GM19324 (cell line): Measurements from ENCODE around the gene KCNQ4.
A peak's percentile ranks its signal among the peaks of the same experiment; 100 is the strongest.

Experiments
- ATAC-seq: cut with Tn5 transposase; IDR thresholded peaks from one replicate; pipeline ENCODE4 v1.9.1; 2021; ENCODE audit warnings: mild to moderate bottlenecking, moderate library complexity; ENCODE audit not compliant: unreplicated experiment, low FRiP score

KCNQ4 gene

GRCh38 chr1:40856116-40856515 lies 72.5 kb downstream of the KCNQ4 start:
- ATAC-seq, result no peak

GRCh38 chr1:40856656-40857302 lies 73.2 kb downstream of the KCNQ4 start:
- ATAC-seq, result no peak

GRCh38 chr1:40857737-40858136 lies 74.2 kb downstream of the KCNQ4 start:
- no peak for ATAC-seq

- ATAC-seq, result no peak
Measured at GRCh38 chr1:40858856-40859416, 75.3 kb downstream of the KCNQ4 start.

GRCh38 chr1:40860706-40861223 lies 77.2 kb downstream of the KCNQ4 start:
- no peak for ATAC-seq

DNA sequence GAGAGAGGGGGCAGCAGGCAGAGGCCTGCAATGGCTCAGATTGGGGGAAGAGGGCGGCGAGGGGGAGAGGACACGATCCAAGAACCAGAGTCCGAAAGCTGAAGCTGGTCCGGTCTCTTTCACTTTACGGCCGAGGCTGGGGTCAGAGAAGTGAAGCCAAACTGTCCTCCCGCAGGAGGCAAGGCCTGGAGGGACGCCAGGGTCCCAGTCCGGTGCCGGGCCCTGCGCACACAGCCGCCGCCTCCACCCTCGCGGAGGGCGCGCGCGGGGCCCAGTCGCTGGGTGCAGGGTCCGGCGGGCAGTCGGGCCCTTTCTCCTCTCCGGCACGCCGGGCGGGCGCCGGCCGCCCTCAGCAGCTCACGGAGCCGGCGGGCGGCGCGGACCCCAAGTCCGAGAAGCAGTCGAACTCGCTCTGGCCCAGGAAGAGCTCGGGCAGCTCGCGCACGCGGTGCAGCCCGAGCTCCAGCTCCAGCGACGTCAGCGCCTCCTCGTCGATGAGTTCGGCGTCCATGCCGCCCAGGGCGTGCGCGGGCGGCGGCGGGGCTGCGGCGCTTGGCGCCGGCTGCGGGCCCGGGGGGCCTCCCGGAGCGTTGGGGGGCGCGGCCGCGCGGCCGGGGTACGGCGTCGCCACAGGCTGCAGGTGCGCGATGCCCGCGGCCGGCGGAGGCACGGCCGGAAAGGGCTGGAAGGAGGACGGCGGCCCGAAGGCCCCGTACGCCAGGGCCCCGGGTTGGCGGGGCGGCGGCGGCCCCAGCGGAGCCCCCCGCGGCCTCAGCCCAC lies 77.8 kb downstream of the KCNQ4 start:
- peak; percentile 1 for ATAC-seq

GRCh38 chr1:40862008-40862863 lies 78.6 kb downstream of the KCNQ4 start, which contains the start of gene CITED4:
Gene CITED4 (minus strand): TSS chr1:40862363. CDS start chr1:40862127, 236 bp downstream.
- peak; percentile 89 for ATAC-seq

DNA sequence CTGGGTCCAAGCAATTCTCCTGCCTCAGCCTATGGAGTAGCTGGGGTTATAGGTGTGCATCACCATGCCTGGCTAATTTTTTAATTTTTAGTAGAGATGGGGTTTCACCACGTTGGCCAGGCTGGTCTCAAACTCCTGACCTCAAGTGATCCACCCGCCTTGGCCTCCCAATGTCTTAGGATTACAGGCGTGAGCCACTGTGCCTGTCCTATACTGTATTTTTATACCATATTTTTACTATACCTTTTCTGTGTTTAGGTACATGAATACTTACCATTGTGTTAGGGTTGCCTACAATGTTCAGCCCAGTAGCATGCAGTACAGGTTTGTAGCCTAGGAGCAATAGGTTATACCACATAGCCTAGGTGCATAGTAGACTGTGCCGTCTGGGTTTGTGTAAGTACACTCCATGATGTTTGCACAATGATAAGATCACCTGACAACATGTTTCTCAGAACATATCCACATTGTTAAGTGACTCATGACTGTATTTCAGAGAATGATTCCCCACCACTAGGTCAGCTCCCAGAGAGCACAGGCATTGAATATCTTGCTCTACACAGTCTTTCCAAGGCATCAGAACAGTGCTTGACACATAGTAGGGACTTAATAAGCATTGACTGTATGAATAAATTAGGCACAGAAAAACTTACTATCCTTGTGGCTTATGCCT lies 84.6 kb downstream of the KCNQ4 start:
- no peak for ATAC-seq

GRCh38 chr1:40870135-40870728 lies 86.6 kb downstream of the KCNQ4 start:
- no peak for ATAC-seq

DNA sequence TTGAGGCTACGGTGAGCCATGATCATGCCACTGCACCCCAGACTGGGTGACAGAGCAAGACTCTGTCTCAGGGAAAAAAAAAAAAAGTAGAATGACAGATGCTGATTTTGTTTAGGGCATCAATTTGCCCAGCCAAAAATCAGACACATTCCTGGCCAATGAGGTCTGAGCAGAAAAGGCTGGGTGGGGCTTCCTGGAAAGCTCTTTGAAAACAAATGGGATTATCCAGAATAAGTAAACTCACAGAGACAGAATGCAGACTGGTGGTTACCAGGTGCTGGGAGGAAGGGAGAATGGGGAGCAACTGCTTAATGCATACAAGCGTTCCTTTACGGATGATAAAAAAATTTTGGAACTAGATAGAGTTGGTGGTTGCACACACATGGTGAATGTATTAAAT lies 88.7 kb downstream of the KCNQ4 start:
- ATAC-seq, result no peak

GRCh38 chr1:40873863-40874472 lies 90.4 kb downstream of the KCNQ4 start:
- ATAC-seq, result no peak

- ATAC-seq, result no peak
Measured at GRCh38 chr1:40876436-40876761, 92.8 kb downstream of the KCNQ4 start.

DNA sequence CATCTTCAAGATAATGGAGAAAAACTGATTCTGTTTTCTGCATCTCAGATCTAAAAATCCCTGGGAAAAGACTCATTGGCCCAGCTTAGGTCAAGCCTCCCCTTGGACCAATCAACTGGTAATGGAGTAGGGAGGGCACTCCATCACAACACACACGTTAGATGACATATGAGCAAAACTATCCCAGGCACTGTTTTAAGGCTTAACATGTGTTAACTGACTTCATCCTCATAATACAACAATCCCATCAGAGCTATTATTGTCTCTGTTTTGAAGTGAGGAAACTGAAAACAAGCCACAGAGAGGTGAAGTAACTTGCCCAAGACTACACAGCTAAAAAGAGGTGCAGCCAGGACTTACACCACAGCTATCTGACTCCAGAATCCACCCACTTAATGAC lies 93.3 kb downstream of the KCNQ4 start:
- no peak for ATAC-seq

- no peak for ATAC-seq
Measured at GRCh38 chr1:40877698-40878097, 94.1 kb downstream of the KCNQ4 start.

- ATAC-seq, result no peak
Measured at GRCh38 chr1:40878906-40879305, 95.3 kb downstream of the KCNQ4 start.

DNA sequence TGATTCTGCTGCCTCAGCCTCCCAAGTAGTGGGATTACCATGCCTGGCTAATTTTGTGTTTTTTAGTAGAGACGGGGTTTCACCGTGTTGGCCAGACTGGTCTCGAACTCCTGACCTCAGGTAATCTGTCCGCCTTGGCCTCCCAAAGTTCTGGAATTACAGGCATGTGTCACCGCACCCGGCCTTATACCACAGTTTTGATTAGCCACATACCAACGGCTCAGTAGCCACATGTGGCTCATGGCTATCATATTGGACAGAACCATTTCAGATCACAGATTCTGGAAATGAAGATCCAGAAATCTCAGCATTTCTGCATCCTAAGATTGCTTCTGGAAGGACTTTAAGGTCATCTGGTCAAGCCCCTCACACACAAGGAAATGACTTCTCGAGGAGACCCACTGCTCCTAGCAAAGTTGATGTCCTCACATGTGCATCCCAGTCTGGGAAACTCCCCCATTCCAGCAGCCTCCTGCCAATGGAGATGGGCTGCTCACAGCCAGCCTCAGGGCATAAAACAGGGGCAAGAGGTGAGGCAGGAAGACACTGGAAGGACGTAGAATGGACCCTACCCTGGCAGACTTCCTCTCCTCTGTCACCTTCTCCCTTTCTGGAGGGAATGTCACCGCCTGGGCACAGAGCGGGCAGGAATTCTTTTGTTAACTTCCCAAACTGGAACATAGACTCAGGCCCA lies 96.0 kb downstream of the KCNQ4 start:
- ATAC-seq, result no peak

DNA sequence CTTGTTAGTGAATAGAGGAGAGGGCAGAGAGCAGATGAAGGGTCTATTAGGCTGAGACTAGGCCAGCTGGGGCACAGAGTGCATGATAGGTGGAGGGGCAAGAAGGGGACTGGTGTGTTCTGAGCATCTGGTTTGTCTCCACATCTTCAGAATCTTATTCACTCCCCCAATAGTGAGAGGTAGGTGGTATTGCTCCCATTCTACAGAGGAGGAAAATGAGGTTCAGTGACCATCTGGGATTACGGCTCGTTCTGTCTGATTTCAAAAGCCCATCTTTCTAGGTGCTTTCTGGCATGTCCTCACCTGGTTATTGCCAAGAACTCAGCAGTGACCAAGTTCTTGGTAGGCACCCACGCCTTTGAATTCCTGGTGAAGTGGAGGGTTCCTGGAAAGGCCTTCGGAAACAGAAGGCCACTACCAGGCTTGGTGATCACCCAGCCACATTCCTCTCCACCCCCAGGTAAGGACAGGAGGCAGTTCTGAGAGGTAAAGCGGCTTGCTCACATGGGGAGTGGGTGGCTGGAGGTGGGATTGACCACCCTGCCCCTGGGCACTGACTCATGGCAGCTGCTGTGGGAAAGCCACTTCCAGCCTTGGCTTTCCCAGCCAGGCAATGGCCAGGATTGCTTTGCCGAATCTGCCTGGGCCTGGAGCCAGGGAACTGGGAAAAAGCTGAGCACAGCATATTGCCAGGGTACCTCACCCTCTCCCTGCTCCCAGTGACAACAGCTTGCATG lies 97.4 kb downstream of the KCNQ4 start:
- ATAC-seq, result no peak
